MCF 10A (cell line): ENCODE data around the gene DUSP19. TPM values are rescaled to one million over a fixed set of nuclear protein-coding genes. Genes with fewer than 3 reads are reported as not detected.

Experiments
- Bru-seq: library from RNA; stranded (reverse); fragments of 400-500 nt; gene quantifications from one replicate; lab custom pipeline; 2021; lab: Mats Ljungman, UMichigan
- BruChase-seq, 2 experiments: library from RNA; stranded (reverse); fragments of 400-500 nt; gene quantifications; one replicate each; lab custom pipeline; 2021; lab: Mats Ljungman, UMichigan
- BruUV-seq: library from RNA; stranded (reverse); fragments of 400-500 nt; replicated peaks from 2 replicates; lab custom pipeline; 2021; lab: Mats Ljungman, UMichigan
- CTCF ChIA-PET: fragments of 300-600 bp; sonication (Branson Sonifier 250); formaldehyde crosslinking; extraction: SDS; loops from one replicate; lab custom pipeline; 2021; ENCODE audit warnings: antibody characterized with exemption, inconsistent platforms; lab: Yijun Ruan, JAX
- POLR2A ChIA-PET: fragments of 300-600, 350-650 bp; sonication (Branson Sonifier 250); formaldehyde crosslinking; extraction: SDS; loops from one replicate; lab custom pipeline; 2020; ENCODE audit warnings: antibody characterized with exemption, inconsistent platforms; lab: Yijun Ruan, JAX
- DNase-seq: peaks from one replicate; pipeline ENCODE4 v3.0.0-alpha.2; 2018; ENCODE audit not compliant: unreplicated experiment
- H3K27ac Mint-ChIP-seq: one replicate; pipeline ENCODE4 v1.8.0; 2022; ENCODE audit warnings: mild to moderate bottlenecking, low read depth, mixed read lengths; ENCODE audit not compliant: unreplicated experiment
- H3K27me3 Mint-ChIP-seq: one replicate; pipeline ENCODE4 v1.8.0; 2022; ENCODE audit warnings: mixed read lengths; ENCODE audit not compliant: insufficient read depth, unreplicated experiment
- H3K36me3 Mint-ChIP-seq: one replicate; pipeline ENCODE4 v1.8.0; 2022; ENCODE audit warnings: mild to moderate bottlenecking, moderate library complexity, mixed read lengths; ENCODE audit not compliant: insufficient read depth, unreplicated experiment
- H3K4me1 Mint-ChIP-seq: one replicate; pipeline ENCODE4 v1.8.0; 2022; ENCODE audit warnings: mixed read lengths; ENCODE audit not compliant: insufficient read depth, unreplicated experiment
- H3K4me3 Mint-ChIP-seq: one replicate; pipeline ENCODE4 v1.8.0; 2022; ENCODE audit warnings: mild to moderate bottlenecking, moderate library complexity, mixed read lengths; ENCODE audit not compliant: unreplicated experiment
- H3K9me3 Mint-ChIP-seq: one replicate; pipeline ENCODE4 v1.8.0; 2022; ENCODE audit warnings: mixed read lengths; ENCODE audit not compliant: unreplicated experiment
- CTCF ChIP-seq: fragments of 200-600 bp; IDR thresholded peaks from one replicate; pipeline ENCODE4 v1.8.0; 2022; ENCODE audit warnings: antibody characterized with exemption, mild to moderate bottlenecking; ENCODE audit not compliant: unreplicated experiment
- intact Hi-C: fragments of 100-400 bp; cut with micrococcal nuclease; formaldehyde crosslinking; loops from 2 replicates; pipeline ENCODE4 v1.14.1; 2022
- long read RNA-seq: library from polyadenylated mRNA; stranded (forward); transcript quantifications from one replicate; pipeline ENCODE4 v2.0.0, GENCODE V29; 2022
- total RNA-seq: library from RNA; stranded (reverse); gene quantifications from 2 replicates; pipeline ENCODE4 v1.2.3, GENCODE V29; 2022

Gene DUSP19
- total RNA-seq (0.84 and 1.0 TPM in 2 replicates), Bru-seq, nascent RNA (percentile 27 among the genes with signal in this experiment), BruChase-seq, experiment 1, labeled RNA remaining after a 6-hour chase (percentile 46 among the genes with signal in this experiment), BruChase-seq, experiment 2, labeled RNA remaining after a 2-hour chase (percentile 34 among the genes with signal in this experiment)
- long read RNA-seq, full-length matches to known transcripts: 1 of 1 reads
- long read RNA-seq, partial matches to known transcripts: 0 of 1 reads
- long read RNA-seq, other reads (novel, unspliced or antisense): 0 of 1 reads

- Mint-ChIP-seq H3K36me3 (no peaks in the 10 kb centered on the region), H3K27me3 (no peaks in the 10 kb centered on the region), H3K27ac (peak within 1 kb of the TSS; percentile 78), H3K9me3 (no peaks in the 10 kb centered on the region), H3K4me3 (peak within 1 kb of the TSS; percentile 95), H3K4me1 (no peaks in the 10 kb centered on the region)
- POLR2A ChIA-PET: interaction anchor here (0.7 to 5.3 kb wide), 27 partner anchors 11 to 363 kb away, joined by 3 to 112 read pairs (median 7); partner anchors contain the start of gene NUP35
- no TSS peak for BruUV-seq
- intact Hi-C loops: loop anchor here (1.0 to 2.0 kb wide), 2 partner anchors 44 to 46 kb away; partner anchors contain the start of gene NUP35
- no peak for TF ChIP-seq CTCF
- CTCF ChIA-PET: interaction anchor here (0.6 to 2.0 kb wide), 10 partner anchors 9 to 207 kb away, joined by 3 to 7 read pairs (median 4); no protein-coding TSS in a partner anchor
- peak; percentile 98 for DNase-seq
Measured at GRCh38 chr2:183078464-183079138, at the start of gene DUSP19. Gene DUSP19 (plus strand): TSS chr2:183078747. CDS start chr2:183078934, 187 bp downstream.

- BruUV-seq: no TSS peak
- Mint-ChIP-seq H3K4me3 (no peak overlapping the region), H3K4me1 (peaks cover 57% of the 10 kb centered on the region), H3K9me3 (no peaks in the 10 kb centered on the region), H3K36me3 (no peaks in the 10 kb centered on the region), H3K27ac (peak overlapping the region; percentile 57), H3K27me3 (no peaks in the 10 kb centered on the region)
- no peak for TF ChIP-seq CTCF
- no peak for DNase-seq
- intact Hi-C loops: no loop called here
- CTCF ChIA-PET: interaction anchor here (0.6 to 0.9 kb wide), 2 partner anchors 11 to 49 kb away, joined by 3 read pairs; no protein-coding TSS in a partner anchor
- POLR2A ChIA-PET: interaction anchor here (0.8 to 1.2 kb wide), 3 partner anchors 18 to 49 kb away, joined by 3 to 4 read pairs (median 4); partner anchors contain the start of gene DUSP19
Measured at GRCh38 chr2:183029219-183029618, 49.3 kb upstream of the DUSP19 start.

- DNase-seq: peak; percentile 75
Measured at GRCh38 chr2:183031911-183032794, 46.4 kb upstream of the DUSP19 start.

More at GRCh38 chr2:183031911-183032794, 46.4 kb upstream of the DUSP19 start:
- intact Hi-C loops: no loop called here
- Mint-ChIP-seq H3K27ac (peak overlapping the region; percentile 73), H3K36me3 (no peaks in the 10 kb centered on the region), H3K9me3 (no peaks in the 10 kb centered on the region), H3K4me3 (peak overlapping the region; percentile 35), H3K27me3 (no peaks in the 10 kb centered on the region), H3K4me1 (peaks cover 58% of the 10 kb centered on the region)
- ChIA-PET CTCF (interaction anchor here (0.6 to 1.4 kb wide), 4 partner anchors 9 to 847 kb away, joined by 3 to 4 read pairs (median 3); no protein-coding TSS in a partner anchor), POLR2A (interaction anchor here (0.9 to 3.3 kb wide), 8 partner anchors 9 to 93 kb away, joined by 4 to 15 read pairs (median 7); partner anchors contain the start of genes DUSP19 and NUP35)
- TF ChIP-seq CTCF: no peak
- no TSS peak for BruUV-seq
